Stimulated activated CD4-positive, alpha-beta T cell treated with anti-CD3 and anti-CD28 coated beads, TNF-alpha, amount 100 ng/mL, for 4 hours (primary cell): ENCODE results near the gene CKMT1A.

Source experiments
- DNase-seq, 3 experiments: peaks; one replicate each; pipeline ENCODE4 v3.0.0-alpha.2; 2020; ENCODE audit warnings: low read depth in 3 of 3

CKMT1A gene

DNA sequence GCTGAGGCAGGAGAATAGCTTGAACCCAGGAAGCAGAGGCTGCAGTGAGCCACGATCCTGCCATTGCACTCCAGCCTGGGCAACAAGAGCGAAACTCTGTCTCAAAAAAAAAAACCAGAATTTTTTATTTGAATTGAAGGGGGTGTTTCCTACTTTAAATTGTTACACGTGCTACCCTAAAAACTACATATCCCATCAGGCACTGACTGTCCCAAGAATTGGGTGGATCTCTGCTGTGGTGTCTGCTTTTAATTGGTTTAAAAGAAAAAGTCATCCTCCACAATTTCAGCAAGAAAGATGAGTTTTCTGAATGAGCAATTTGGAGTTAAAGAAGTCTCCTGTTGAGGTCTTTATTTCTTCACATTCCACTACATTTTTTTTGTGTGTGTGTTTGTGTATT, 54.7 kb downstream of the CKMT1A start:
- DNase-seq, result no peak
